Measurements from ENCODE around the gene MPRIP.

MPRIP gene

DNA sequence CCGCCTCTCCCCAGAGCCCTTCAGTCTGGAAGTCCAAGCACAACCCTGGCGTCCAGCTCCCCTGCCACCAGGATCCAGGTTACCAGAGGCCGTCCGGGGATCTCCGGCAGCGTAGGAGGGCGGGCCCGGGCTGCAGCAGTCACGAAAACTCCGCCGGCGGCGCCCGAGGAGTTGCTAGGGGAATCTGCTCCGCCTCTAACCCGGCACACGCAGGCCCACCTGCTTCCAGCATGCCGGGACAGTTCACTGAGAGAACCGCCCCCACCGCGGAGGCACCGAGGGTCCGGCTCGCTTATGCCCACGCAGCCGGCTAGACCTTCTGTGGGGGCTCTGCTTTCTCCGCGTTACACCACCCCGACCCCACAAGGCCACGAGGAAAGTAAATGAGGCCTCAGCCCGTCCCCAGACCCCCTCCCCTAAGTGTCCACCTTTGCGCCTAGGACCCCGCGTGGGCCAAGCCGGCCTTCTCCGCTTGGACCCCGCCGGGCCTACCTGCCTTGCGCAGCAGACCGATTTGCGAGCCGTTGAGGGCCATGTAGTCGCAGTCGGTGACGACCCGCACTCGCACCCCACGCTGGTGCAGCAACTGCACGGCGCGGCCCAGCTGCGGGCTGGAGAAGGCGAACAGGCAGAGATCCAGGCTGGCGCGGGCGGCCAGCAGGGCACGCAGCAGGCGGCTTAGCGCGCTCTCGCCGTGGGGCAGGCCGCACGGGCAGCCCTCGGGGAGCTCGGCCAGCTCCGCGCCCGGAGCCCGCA is 163.3 kb downstream of the MPRIP start (continued):
- no peak for TF ChIP-seq ZNF19 (tag by site-specific recombination; IDR thresholded peaks at IDR 0.05; ENCODE audit: low read depth)
- no peak for TF ChIP-seq ZNF24 (tag by site-specific recombination; IDR thresholded peaks at IDR 0.05)
- no peak for TF ChIP-seq RBAK (tag by site-specific recombination; IDR thresholded peaks at IDR 0.05)
- TF ChIP-seq, protein P1, sequence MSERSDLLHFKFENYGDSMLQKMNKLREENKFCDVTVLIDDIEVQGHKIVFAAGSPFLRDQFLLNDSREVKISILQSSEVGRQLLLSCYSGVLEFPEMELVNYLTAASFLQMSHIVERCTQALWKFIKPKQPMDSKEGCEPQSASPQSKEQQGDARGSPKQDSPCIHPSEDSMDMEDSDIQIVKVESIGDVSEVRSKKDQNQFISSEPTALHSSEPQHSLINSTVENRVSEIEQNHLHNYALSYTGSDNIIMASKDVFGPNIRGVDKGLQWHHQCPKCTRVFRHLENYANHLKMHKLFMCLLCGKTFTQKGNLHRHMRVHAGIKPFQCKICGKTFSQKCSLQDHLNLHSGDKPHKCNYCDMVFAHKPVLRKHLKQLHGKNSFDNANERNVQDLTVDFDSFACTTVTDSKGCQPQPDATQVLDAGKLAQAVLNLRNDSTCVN (tag by site-specific recombination; optimal IDR thresholded peaks at IDR 0.05): peak; percentile 64
- no peak for TF ChIP-seq ZNF169 (tag by site-specific recombination; IDR thresholded peaks at IDR 0.05)
- TF ChIP-seq ZNF23 (tag by site-specific recombination; IDR thresholded peaks at IDR 0.05; ENCODE audit: borderline replicate concordance): no peak
- TF ChIP-seq GLIS2 (tag by site-specific recombination; IDR thresholded peaks at IDR 0.05): peak; percentile 55
- peak; percentile 46; the same call in 1 of the 2 replicates for TF ChIP-seq ZBTB7A (tag by site-specific recombination; IDR thresholded peaks at IDR 0.05; ENCODE audit: low read depth)
- TF ChIP-seq OSR2 (tag by site-specific recombination; IDR thresholded peaks at IDR 0.05): no peak
- peak; percentile 81 for TF ChIP-seq ZFHX2 (tag by site-specific recombination; conservative IDR thresholded peaks at IDR 0.05)
- TF ChIP-seq ZNF626 (tag by site-specific recombination; IDR thresholded peaks at IDR 0.05): no peak
- TF ChIP-seq ZNF211 (tag by site-specific recombination; IDR thresholded peaks at IDR 0.05; ENCODE audit: low read depth): no peak
- no peak for TF ChIP-seq ZNF292 (tag by site-specific recombination; IDR thresholded peaks at IDR 0.05; ENCODE audit: borderline replicate concordance, low read depth)
- no peak for TF ChIP-seq ZNF776 (tag by site-specific recombination; IDR thresholded peaks at IDR 0.05; ENCODE audit: borderline replicate concordance)
- TF ChIP-seq ZNF140 (tag by site-specific recombination; IDR thresholded peaks at IDR 0.05): no peak
- TF ChIP-seq ZNF350 (tag by site-specific recombination; IDR thresholded peaks at IDR 0.05): no peak
- no peak for TF ChIP-seq ZSCAN16 (tag by site-specific recombination; IDR thresholded peaks at IDR 0.05)
- TF ChIP-seq TCF7L2 (IDR thresholded peaks at IDR 0.05; ENCODE audit: borderline replicate concordance, low read depth, low read length): no peak
- TF ChIP-seq ZNF510 (tag by site-specific recombination; IDR thresholded peaks at IDR 0.05; ENCODE audit: insufficient replicate concordance): no peak
- no peak for TF ChIP-seq ZNF560 (tag by site-specific recombination; IDR thresholded peaks at IDR 0.05; ENCODE audit: borderline replicate concordance)
- no peak for TF ChIP-seq ZNF221 (tag by site-specific recombination; IDR thresholded peaks at IDR 0.05; ENCODE audit: borderline replicate concordance)
- no peak for TF ChIP-seq ZNF837 (tag by site-specific recombination; IDR thresholded peaks at IDR 0.05)
- TF ChIP-seq, protein P2, sequence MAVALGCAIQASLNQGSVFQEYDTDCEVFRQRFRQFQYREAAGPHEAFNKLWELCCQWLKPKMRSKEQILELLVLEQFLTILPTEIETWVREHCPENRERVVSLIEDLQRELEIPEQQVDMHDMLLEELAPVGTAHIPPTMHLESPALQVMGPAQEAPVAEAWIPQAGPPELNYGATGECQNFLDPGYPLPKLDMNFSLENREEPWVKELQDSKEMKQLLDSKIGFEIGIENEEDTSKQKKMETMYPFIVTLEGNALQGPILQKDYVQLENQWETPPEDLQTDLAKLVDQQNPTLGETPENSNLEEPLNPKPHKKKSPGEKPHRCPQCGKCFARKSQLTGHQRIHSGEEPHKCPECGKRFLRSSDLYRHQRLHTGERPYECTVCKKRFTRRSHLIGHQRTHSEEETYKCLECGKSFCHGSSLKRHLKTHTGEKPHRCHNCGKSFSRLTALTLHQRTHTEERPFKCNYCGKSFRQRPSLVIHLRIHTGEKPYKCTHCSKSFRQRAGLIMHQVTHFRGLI (tag by site-specific recombination; IDR thresholded peaks at IDR 0.05): peak; percentile 19; the same call in 1 of the 2 replicates
- TF ChIP-seq BCL11A (tag by site-specific recombination; IDR thresholded peaks at IDR 0.05; ENCODE audit: low read depth): no peak
- TF ChIP-seq, protein P3, sequence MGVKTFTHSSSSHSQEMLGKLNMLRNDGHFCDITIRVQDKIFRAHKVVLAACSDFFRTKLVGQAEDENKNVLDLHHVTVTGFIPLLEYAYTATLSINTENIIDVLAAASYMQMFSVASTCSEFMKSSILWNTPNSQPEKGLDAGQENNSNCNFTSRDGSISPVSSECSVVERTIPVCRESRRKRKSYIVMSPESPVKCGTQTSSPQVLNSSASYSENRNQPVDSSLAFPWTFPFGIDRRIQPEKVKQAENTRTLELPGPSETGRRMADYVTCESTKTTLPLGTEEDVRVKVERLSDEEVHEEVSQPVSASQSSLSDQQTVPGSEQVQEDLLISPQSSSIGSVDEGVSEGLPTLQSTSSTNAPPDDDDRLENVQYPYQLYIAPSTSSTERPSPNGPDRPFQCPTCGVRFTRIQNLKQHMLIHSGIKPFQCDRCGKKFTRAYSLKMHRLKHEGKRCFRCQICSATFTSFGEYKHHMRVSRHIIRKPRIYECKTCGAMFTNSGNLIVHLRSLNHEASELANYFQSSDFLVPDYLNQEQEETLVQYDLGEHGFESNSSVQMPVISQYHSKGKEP (tag by site-specific recombination; IDR thresholded peaks at IDR 0.05): no peak
- TF ChIP-seq YY1 (tag by site-specific recombination; IDR thresholded peaks at IDR 0.05): no peak
- TF ChIP-seq ZIC2 (tag by site-specific recombination; IDR thresholded peaks at IDR 0.05): peak; percentile 90
- TF ChIP-seq ZNF16 (tag by site-specific recombination; IDR thresholded peaks at IDR 0.05; ENCODE audit: low read depth): no peak
- TF ChIP-seq SP7 (tag by site-specific recombination; IDR thresholded peaks at IDR 0.05): 0 out of 2 replicates have a peak, but pooled peaks have one; percentile 13
- TF ChIP-seq ZNF701 (tag by site-specific recombination; IDR thresholded peaks at IDR 0.05): no peak
- TF ChIP-seq ZFP3 (tag by site-specific recombination; IDR thresholded peaks at IDR 0.05; ENCODE audit: low read depth): 0 out of 2 replicates have a peak, but pooled peaks have one; percentile 10
- TF ChIP-seq HOXD13 (CRISPR knock-in tag; IDR thresholded peaks at IDR 0.05; ENCODE audit: borderline replicate concordance): no peak
- TF ChIP-seq KLF9 (tag by site-specific recombination; IDR thresholded peaks at IDR 0.05; ENCODE audit: low read depth): no peak; the same call in 1 of the 2 replicates
- TF ChIP-seq ZNF394 (tag by site-specific recombination; IDR thresholded peaks at IDR 0.05; ENCODE audit: borderline replicate concordance): no peak
- TF ChIP-seq, protein P4, sequence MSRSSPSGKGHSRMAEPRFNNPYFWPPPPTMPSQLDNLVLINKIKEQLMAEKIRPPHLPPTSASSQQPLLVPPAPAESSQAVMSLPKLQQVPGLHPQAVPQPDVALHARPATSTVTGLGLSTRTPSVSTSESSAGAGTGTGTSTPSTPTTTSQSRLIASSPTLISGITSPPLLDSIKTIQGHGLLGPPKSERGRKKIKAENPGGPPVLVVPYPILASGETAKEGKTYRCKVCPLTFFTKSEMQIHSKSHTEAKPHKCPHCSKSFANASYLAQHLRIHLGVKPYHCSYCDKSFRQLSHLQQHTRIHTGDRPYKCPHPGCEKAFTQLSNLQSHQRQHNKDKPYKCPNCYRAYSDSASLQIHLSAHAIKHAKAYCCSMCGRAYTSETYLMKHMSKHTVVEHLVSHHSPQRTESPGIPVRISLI (tag by site-specific recombination; IDR thresholded peaks at IDR 0.05): no peak
